Neutrophil (primary cell): ENCODE measurements around the gene LRRC71.
A peak's percentile ranks its signal among the peaks of the same experiment; 100 is the strongest.

Source experiments
- H3K27ac ChIP-seq: fragments of 200-600 bp; sonication (generic); 2 replicates; pipeline ENCODE4 v1.5.1; 2016; ENCODE audit warnings: mild to moderate bottlenecking, moderate library complexity
- H3K27me3 ChIP-seq: fragments of 200-600 bp; sonication (generic); 2 replicates; pipeline ENCODE4 v1.6.0; 2016; ENCODE audit warnings: mild to moderate bottlenecking
- H3K36me3 ChIP-seq: fragments of 200-600 bp; sonication (generic); 2 replicates; pipeline ENCODE4 v1.5.1; 2017
- H3K4me1 ChIP-seq, 2 experiments: fragments of 200-600 bp in 1 of 2; sonication (generic) in 1 of 2; 1 replicate in 1 of 2; 2 replicates in 1 of 2; pipeline versions ENCODE4 v1.5.1 to v1.6.1; 2013 to 2016; ENCODE audit warnings: low read depth in 1 of 2, low read length in 1 of 2, mild to moderate bottlenecking in 1 of 2, moderate library complexity in 1 of 2; ENCODE audit not compliant: control insufficient read depth in 1 of 2, insufficient read depth in 1 of 2
- H3K4me3 ChIP-seq, 2 experiments: fragments of 200-600 bp in 1 of 2; sonication (generic) in 1 of 2; 1 replicate in 1 of 2; 2 replicates in 1 of 2; pipeline ENCODE4 v1.5.1; 2013 to 2016; ENCODE audit warnings: low read depth in 1 of 2, low read length in 1 of 2, mild to moderate bottlenecking in 1 of 2, moderate library complexity in 1 of 2
- H3K9me3 ChIP-seq: fragments of 200-600 bp; sonication (generic); 2 replicates; pipeline ENCODE4 v1.5.1; 2016
- CTCF ChIP-seq: fragments of 200-600 bp; sonication (generic); IDR thresholded peaks from 2 replicates; pipeline ENCODE4 v1.5.1; 2016; ENCODE audit warnings: antibody characterized with exemption

The LRRC71 gene

GRCh38 chr1:156931974-156932710 is 11.7 kb downstream of the LRRC71 start:
- Histone ChIP-seq H3K36me3 (peaks cover 33% of the 10 kb centered on the region), H3K27ac (no peak overlapping the region), H3K4me3 (no peak overlapping the region), H3K4me1 (peaks cover 0 to 5% of the 10 kb centered on the region in 2 experiments), H3K9me3 (no peaks in the 10 kb centered on the region), H3K27me3 (peaks cover 53% of the 10 kb centered on the region)
- TF ChIP-seq CTCF, result no peak

GRCh38 chr1:156933136-156933535 is 12.7 kb downstream of the LRRC71 start:
- no peak overlapping the region for H3K4me3 ChIP-seq
- no peak for TF ChIP-seq CTCF
- H3K27ac ChIP-seq, result no peak overlapping the region
- peaks cover 43% of the 10 kb centered on the region for H3K27me3 ChIP-seq
- H3K9me3 ChIP-seq, result no peaks in the 10 kb centered on the region
- peaks cover 43% of the 10 kb centered on the region for H3K36me3 ChIP-seq
- H3K4me1 ChIP-seq, result no peaks in the 10 kb centered on the region

GRCh38 chr1:156935505-156936128 is 15.2 kb downstream of the LRRC71 start:
- H3K9me3 ChIP-seq, result no peaks in the 10 kb centered on the region
- H3K27ac ChIP-seq, result no peak overlapping the region
- no peak for TF ChIP-seq CTCF
- H3K4me1 ChIP-seq, result no peaks in the 10 kb centered on the region
- H3K27me3 ChIP-seq, result peaks cover 18% of the 10 kb centered on the region
- H3K36me3 ChIP-seq, result peaks cover 68% of the 10 kb centered on the region
- no peak overlapping the region for H3K4me3 ChIP-seq

DNA sequence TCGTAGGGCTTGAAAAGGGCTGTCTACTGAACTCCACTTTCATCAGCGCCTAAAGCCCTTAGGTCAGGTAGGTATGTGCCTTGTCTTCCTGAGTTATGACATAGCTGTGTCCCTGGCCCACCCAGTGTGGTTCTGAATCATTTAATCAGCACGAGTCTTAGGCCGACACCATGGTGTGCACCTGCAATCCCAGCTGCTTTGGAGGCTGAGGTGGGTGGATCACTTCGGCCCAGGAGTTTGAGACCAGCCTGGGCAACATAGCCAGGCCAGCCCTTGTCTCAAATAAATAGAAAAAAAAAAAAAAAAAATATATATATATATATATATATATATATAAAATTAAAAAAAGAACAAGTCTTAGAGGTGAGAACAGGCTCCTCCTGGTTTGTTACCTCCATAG is 15.8 kb downstream of the LRRC71 start:
- Histone ChIP-seq H3K9me3 (no peaks in the 10 kb centered on the region), H3K4me3 (no peak overlapping the region), H3K27ac (no peak overlapping the region), H3K36me3 (peaks cover 74% of the 10 kb centered on the region), H3K4me1 (no peaks in the 10 kb centered on the region), H3K27me3 (peaks cover 13% of the 10 kb centered on the region)
- TF ChIP-seq CTCF, result no peak

GRCh38 chr1:156936721-156937220 is 16.3 kb downstream of the LRRC71 start:
- H3K9me3 ChIP-seq, result no peaks in the 10 kb centered on the region
- no peak for TF ChIP-seq CTCF
- H3K4me1 ChIP-seq, result no peaks in the 10 kb centered on the region
- peak overlapping the region; percentile 20 for H3K27ac ChIP-seq
- H3K4me3 ChIP-seq, result no peak overlapping the region
- H3K27me3 ChIP-seq, result peaks cover 7% of the 10 kb centered on the region
- H3K36me3 ChIP-seq, result peaks cover 80% of the 10 kb centered on the region
